Gastrocnemius medialis (tissue), 4 donors: ENCODE results near the gene MGST2.

ENCODE experiments used
- CTCF ChIP-seq, 5 experiments: fragments of 450-650 bp in 3 of 5; fragments of 200-600 bp in 2 of 5; sonication (generic) in 2 of 5; IDR thresholded peaks in 4 of 5; conservative IDR thresholded peaks in 1 of 5; 1 replicate in 4 of 5; 2 replicates in 1 of 5; pipeline ENCODE4 v1.5.1; 2016 to 2019; ENCODE audit warnings: antibody characterized with exemption in 5 of 5, mild to moderate bottlenecking in 3 of 5, moderate library complexity in 3 of 5
- POLR2A ChIP-seq, 2 donors: fragments of 450-650 bp; IDR thresholded peaks; one replicate each; pipeline ENCODE4 v1.6.1; 2017; ENCODE audit warnings: antibody characterized with exemption in 2 of 2, mild to moderate bottlenecking in 2 of 2, moderate library complexity in 2 of 2

DNA sequence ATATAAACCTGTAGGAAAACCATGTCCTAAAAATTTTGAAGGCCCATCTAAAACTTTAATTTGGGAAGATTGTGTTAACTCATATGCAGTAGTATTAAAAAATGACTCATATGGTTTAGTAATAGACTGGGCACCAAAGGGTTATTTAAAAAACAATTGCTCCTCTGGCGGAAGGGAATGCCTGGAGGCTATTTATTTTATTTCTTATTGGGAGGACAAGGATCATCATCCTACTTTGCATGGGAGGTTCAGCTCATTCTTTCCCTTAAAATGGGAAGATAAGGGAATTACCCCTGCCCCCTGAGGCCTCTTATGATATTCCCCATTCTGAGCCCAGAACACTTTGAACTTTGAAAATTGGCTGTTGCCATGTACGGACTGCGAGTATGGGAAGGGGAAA is 29.7 kb upstream of the MGST2 start:
- TF ChIP-seq CTCF (IDR thresholded peaks at IDR 0.05 in 4 of 5, conservative IDR thresholded peaks at IDR 0.05 in 1 of 5) (no peak), POLR2A (IDR thresholded peaks at IDR 0.05) (no peak)
